ENCODE measurements around the gene EXOC6B. TPM values are rescaled to one million over a fixed set of nuclear protein-coding genes. Genes with fewer than 3 reads are reported as not detected.

The EXOC6B gene
- total RNA-seq, 1 donor from 2014 or later: 13.8 TPM

DNA sequence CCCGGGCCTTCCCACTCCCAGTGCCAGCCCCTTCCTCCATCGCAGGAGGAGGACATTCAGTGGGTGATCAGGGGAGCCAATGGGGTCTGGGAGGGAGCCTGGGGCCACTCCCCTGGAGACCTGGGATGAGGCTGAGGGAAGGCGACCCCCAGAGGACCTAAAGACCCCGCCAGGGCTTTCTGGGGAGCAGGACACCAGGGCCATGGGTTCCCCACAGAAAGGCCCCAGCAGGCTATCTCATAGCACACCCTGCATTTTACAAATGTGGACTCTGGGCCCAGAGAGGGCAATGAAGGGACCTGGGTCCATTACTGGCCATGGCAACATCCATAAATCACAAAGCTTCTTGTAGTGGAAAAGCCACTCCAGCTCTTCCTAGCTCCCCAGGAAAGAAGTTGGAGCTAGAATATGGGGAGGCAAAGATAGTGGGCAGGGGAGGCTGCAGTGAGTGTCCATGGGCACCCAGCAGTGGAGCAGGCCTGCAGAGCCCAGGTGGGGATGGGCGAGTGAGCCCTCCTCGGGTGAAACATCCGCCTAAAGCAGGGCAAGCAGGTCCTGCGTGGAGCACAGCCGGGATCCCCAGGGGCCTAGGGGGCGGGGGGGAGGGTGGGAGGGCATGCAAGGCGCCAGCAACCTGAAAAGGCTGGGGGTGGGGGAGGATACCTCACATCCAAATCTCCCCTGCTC, 692.0 kb downstream of the EXOC6B start:
- ATAC-seq (ENCODE audit: low read depth) (no peak), DNase-seq (no peak)
- intact Hi-C loops (cut with micrococcal nuclease): no loop called here
- Mint-ChIP-seq H3K4me1 (peaks cover 2% of the 10 kb centered on the region), H3K9me3 (no peaks in the 10 kb centered on the region), H3K4me3 (no peak overlapping the region), H3K36me3 (ENCODE audit: low read depth) (no peaks in the 10 kb centered on the region), H3K27ac (no peak overlapping the region), H3K27me3 (peaks cover 9% of the 10 kb centered on the region)
- POLR2A ChIA-PET: interaction anchor here (0.8 kb wide), 1 partner anchor 55 kb away, joined by 11 read pairs; no protein-coding TSS in a partner anchor
- CTCF ChIA-PET: no interaction called here
- TF ChIP-seq, protein P1, sequence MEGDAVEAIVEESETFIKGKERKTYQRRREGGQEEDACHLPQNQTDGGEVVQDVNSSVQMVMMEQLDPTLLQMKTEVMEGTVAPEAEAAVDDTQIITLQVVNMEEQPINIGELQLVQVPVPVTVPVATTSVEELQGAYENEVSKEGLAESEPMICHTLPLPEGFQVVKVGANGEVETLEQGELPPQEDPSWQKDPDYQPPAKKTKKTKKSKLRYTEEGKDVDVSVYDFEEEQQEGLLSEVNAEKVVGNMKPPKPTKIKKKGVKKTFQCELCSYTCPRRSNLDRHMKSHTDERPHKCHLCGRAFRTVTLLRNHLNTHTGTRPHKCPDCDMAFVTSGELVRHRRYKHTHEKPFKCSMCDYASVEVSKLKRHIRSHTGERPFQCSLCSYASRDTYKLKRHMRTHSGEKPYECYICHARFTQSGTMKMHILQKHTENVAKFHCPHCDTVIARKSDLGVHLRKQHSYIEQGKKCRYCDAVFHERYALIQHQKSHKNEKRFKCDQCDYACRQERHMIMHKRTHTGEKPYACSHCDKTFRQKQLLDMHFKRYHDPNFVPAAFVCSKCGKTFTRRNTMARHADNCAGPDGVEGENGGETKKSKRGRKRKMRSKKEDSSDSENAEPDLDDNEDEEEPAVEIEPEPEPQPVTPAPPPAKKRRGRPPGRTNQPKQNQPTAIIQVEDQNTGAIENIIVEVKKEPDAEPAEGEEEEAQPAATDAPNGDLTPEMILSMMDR (IDR thresholded peaks at IDR 0.05): no peak

DNA sequence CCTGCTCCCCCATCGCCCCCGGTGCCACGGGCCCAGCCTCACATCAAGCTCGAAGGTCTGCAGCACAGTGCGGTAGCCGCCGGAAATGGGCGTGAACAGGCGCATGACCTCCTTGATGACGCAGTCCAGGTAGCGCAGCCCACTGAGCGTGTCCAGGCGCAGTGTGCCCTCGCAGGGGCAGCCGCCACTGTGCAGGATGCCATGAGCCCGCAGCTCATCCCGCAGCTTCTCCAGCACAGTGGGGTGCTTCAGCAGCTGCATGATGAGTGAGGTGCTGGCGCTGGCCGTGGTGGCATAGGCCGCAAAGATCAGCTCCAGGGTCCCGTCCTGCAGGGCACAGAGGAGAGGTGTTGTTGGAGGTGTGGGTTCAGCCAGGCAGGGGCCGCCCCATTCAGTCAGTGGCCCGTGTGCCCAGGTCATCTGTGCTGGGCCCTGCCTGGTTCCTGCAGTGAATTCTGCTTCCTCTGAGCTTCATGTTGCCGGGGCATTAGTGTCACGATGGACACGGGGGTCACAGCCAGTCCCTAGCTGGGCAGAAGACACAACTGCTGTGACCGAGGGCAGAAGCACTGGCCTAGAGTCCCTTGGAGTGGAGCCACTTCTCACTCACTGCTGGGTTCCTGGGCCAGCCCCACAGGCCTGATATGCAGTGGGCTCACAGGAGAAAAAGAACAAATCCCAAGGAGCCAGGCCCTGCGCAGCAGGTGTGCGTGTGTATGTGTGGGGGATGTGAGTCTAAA, 692.7 kb downstream of the EXOC6B start:
- ATAC-seq (ENCODE audit: low read depth): no peak
- ChIA-PET CTCF (no interaction called here), POLR2A (interaction anchor here (0.8 kb wide), 1 partner anchor 54 kb away, joined by 11 read pairs; no protein-coding TSS in a partner anchor)
- DNase-seq: no peak
- Mint-ChIP-seq H3K27ac (no peak overlapping the region), H3K36me3 (ENCODE audit: low read depth) (no peaks in the 10 kb centered on the region), H3K4me3 (no peak overlapping the region), H3K27me3 (peaks cover 9% of the 10 kb centered on the region), H3K4me1 (peaks cover 2% of the 10 kb centered on the region), H3K9me3 (no peaks in the 10 kb centered on the region)
- TF ChIP-seq, protein P1 (IDR thresholded peaks at IDR 0.05): no peak
- intact Hi-C loops (cut with micrococcal nuclease): no loop called here

DNA sequence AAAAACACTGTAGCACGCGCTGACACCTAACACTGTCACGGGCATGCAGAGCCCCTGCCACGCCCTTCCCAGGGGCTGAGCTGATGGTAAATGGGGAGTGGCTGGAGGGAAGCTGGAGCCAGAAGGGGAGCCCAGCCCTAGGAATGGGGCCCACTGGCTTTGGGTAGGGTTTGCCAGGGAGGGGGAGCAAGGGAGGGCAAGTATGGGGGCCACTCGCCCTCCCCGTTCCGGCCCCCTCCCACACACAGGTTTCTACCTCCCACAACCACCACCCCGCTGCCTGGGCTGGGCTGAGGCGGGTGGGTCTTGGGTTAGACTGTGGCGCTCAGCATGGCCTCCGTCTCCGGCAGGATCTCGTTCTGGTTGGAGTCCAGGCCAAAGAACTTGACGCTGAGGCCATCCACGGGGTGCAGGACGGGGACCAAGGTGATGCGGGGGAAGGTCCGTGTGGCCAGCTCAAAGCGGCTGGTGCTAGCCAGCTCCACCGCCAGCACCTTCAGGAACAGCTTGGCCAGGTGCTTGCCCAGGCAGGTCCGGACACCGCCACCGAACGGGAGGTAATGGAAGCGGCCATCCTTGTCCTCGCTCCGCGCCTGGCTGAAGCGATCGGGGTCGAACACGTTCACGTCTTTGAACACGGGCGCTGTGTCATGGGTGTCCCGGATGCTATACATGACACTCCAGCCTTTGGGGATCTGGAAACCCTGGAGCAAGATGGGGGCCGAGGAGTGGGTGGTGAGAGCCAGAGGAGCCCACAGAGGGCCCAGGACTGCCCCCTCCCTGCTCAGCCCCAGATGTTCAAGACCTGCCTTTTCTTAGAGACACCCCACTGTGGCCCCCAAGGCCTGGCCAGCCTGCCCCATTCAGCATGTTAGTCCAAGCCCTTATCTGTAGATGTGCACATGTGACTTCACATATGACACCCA, 693.7 kb downstream of the EXOC6B start:
- no peaks in the 10 kb centered on the region for H3K9me3 Mint-ChIP-seq
- TF ChIP-seq, protein P1 (IDR thresholded peaks at IDR 0.05): no peak
- no peak overlapping the region for H3K27ac Mint-ChIP-seq
- H3K27me3 Mint-ChIP-seq: peaks cover 9% of the 10 kb centered on the region
- ATAC-seq (ENCODE audit: low read depth): no peak
- no peaks in the 10 kb centered on the region for H3K36me3 Mint-ChIP-seq (ENCODE audit: low read depth)
- no peak for DNase-seq
- CTCF ChIA-PET: no interaction called here
- POLR2A ChIA-PET: no interaction called here
- intact Hi-C loops (cut with micrococcal nuclease): no loop called here
- H3K4me1 Mint-ChIP-seq: no peaks in the 10 kb centered on the region
- H3K4me3 Mint-ChIP-seq: no peak overlapping the region

DNA sequence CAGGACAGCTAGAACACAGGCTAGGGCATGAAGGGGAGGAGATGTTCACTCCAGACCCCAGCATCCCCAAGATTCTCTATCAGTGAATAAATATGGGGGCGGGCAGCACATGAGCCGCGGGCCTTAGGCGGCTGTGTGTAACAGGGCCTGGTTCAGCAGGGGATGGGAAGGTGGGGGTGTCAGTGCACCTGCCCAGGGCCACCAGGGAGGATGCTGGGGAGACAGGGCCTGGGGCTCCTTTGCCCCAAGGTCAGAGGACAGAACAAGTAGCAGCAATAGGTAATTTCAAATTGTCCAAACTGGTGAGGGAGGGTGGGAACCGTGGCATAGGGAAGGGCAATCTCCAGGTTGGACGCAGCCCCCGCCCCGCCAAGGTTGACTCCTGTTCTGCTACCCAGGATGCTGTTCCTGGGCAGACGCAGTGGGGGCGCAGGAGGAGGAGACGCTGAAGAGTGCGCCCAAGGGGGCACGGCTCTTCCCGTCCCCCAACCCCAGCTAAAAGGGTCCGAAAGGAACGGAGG, 694.4 kb downstream of the EXOC6B start:
- ATAC-seq (ENCODE audit: low read depth) (no peak), DNase-seq (no peak)
- ChIA-PET POLR2A (no interaction called here), CTCF (no interaction called here)
- no peaks in the 10 kb centered on the region for H3K4me1 Mint-ChIP-seq
- H3K9me3 Mint-ChIP-seq: no peaks in the 10 kb centered on the region
- no peak overlapping the region for H3K27ac Mint-ChIP-seq
- H3K27me3 Mint-ChIP-seq: peaks cover 9% of the 10 kb centered on the region
- intact Hi-C loops (cut with micrococcal nuclease): no loop called here
- TF ChIP-seq, protein P1 (IDR thresholded peaks at IDR 0.05): no peak
- H3K4me3 Mint-ChIP-seq: no peak overlapping the region
- no peaks in the 10 kb centered on the region for H3K36me3 Mint-ChIP-seq (ENCODE audit: low read depth)

All from activated B cell treated with CpG ODN at 0.5 μM for 24 hours (primary cell).